Fibroblast of skin of back (primary cell): ENCODE measurements around the gene CDKN1B. TPM values are rescaled to one million over a fixed set of nuclear protein-coding genes. Genes with fewer than 3 reads are reported as not detected.

ENCODE experiments used
- DNase-seq: peaks from one replicate; pipeline ENCODE4 v3.0.0-alpha.2; 2013
- polyA plus RNA-seq, 2 experiments: library from polyadenylated mRNA; unstranded; fragments of 120-200 nt; gene quantifications; one replicate each; pipeline ENCODE4 v1.2.1, GENCODE V29; 2013; ENCODE audit not compliant: insufficient read length in 2 of 2

CDKN1B gene
- polyA plus RNA-seq (2013, experiment 1 of 2; ENCODE audit: insufficient read length), result 33.4 TPM
- 30.3 TPM for polyA plus RNA-seq (2013, experiment 2 of 2; ENCODE audit: insufficient read length)

DNA sequence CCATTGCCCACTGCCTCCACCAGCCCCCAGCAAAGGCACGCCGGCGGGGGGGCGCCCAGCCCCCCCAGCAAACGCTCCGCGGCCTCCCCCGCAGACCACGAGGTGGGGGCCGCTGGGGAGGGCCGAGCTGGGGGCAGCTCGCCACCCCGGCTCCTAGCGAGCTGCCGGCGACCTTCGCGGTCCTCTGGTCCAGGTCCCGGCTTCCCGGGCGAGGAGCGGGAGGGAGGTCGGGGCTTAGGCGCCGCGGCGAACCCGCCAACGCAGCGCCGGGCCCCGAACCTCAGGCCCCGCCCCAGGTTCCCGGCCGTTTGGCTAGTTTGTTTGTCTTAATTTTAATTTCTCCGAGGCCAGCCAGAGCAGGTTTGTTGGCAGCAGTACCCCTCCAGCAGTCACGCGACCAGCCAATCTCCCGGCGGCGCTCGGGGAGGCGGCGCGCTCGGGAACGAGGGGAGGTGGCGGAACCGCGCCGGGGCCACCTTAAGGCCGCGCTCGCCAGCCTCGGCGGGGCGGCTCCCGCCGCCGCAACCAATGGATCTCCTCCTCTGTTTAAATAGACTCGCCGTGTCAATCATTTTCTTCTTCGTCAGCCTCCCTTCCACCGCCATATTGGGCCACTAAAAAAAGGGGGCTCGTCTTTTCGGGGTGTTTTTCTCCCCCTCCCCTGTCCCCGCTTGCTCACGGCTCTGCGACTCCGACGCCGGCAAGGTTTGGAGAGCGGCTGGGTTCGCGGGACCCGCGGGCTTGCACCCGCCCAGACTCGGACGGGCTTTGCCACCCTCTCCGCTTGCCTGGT lies at the start of gene CDKN1B:
Gene CDKN1B, plus strand, starts transcription at position 576 of the 793 bp plus-strand sequence. CDS start 472 bp downstream, outside the sequence.
- peak; percentile 93 for DNase-seq

DNA sequence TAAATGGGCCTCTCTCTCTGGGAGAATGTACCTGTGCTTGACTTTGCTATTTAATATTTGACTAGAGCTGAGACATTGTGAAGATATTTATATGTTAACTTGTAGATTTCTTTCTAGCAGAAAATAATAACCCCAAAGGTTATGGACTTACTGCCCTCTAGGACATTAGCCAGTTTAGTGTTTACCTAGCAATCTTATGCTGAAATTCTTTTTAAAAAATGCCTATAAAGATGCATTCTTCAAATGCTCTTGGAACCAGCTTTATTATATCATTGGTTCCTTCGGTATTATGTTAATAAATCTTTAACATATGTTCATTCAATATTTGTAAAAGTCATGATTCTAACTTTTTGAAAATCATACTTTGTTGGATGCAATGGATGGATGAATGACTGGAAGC lies 49.2 kb upstream of the CDKN1B start:
- no peak for DNase-seq

DNA sequence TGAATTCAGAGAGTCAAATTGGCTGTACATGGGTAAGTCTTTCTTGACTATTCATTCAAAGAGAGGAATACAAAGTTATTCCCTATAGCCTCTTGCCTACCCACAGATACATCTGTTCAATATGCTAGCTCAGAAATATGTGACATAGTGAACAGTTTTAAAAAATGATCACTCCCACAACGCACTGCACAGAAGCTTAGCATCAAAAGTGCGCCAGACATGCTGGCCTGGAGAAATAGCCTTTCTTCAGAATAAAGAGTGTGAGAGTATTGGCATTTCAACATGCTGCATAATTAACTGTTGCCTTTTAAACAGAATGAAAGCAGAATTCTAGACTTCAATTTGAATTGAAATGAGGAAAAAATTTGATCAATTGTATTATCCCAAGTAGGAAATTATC lies 48.1 kb upstream of the CDKN1B start:
- no peak for DNase-seq

DNA sequence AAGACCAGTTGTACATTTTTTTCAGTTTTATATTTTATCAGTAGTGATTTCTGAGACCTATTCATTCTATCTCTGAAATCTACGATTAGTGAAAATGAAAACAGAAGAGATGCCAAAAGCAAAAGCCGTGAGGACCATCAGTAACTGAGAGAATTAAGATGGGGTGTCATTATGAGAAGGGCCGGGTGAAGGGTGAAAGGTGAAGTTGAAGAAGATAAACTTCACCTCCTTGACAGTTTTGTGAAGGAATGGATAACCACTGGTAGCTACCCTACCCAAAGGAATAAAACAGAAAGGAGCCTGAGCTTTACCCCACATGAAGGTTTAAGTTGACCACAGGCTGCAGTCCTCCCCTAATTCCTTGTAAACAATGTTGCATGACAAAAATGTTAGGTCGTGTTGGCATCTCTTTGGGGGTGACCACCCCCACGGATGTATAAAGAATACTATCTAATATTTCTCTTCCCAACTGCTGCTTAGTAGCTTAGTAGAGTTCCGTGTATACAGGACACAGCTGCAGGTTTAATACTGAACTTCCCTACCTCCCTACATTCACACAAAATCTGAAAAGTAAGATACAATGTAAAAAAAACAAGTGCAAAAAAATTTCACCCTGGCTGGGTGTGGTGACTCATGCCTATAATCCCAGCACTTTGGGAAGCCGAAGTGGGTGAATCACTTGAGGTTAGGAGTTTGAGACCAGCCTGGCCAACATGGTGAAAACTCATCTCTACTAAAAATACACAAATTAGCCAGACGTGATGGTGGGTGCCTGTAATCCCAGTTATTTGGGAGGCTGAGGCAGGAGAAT lies 45.1 kb upstream of the CDKN1B start:
- DNase-seq, result peak; percentile 76

DNA sequence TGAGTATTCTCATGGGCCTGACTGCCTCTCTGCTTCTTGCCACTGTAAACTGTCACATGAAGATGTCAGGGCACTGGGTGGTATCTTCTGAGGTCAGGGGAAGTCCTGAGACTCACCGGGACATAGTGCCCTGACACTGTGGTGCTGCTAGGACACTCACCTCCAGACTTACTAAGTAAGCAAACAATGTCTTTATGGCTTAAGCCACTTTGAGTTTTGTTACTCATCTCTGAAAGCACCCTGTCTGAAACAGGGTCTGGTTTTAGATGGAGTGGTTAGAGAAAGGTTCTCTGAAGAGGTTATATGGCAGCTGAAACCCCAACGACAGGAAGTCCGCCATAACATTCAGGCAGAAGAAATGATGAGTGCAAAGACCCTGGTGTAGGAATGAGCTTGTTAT lies 43.9 kb upstream of the CDKN1B start:
- no peak for DNase-seq

DNA sequence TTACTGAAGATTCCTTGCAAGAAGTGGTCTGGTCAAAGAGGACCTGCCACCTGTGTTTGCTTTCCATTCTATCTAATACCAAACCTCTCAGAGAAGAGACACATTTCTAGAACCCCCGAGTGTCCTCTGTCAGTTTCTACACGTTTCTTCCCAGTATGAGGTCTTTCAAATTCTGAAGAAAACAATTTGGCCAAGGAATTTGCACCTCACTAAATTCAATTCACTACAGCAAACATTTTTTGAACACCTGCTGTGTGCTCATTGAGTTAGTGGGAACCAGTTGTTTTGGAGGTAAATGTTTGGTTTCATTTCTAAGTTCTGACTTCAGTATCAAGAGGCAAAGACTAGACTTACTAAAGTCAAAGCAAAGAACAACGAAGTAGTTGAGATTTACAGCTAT lies 40.6 kb upstream of the CDKN1B start:
- no peak for DNase-seq

DNA sequence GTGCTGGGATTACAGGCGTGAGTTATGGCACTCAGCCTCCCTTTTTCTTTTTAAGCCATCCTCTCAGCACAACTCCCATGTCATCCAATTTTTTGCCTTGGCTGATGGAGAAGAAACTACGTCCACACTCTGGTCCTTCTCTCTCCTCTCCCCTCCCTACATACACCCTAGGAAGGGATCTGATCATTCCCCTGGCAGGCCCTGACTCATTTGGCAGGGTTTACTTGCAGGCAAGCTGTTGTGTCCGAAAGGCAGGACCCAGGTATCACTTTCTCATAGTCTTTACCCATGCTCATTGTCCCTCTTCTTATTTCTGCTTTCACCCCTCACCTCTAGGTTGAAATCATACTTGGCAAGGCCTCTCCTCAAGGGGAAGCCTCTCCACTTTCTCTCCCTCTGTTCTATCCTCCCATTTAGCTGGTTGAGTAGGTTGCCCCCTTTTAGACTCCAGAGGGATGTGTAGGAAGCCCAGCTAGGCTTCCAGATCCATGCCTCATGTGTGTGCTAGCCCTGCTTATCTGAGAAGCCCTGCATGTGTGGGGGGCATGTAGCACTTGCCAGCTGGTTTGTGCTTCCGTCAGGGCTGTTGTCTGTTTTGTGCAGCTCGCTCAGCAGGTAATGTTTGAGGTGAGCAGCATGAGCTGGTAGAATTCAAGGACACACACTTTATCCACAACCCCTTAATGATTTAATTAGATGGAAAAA lies 36.0 kb upstream of the CDKN1B start:
- no peak for DNase-seq

DNA sequence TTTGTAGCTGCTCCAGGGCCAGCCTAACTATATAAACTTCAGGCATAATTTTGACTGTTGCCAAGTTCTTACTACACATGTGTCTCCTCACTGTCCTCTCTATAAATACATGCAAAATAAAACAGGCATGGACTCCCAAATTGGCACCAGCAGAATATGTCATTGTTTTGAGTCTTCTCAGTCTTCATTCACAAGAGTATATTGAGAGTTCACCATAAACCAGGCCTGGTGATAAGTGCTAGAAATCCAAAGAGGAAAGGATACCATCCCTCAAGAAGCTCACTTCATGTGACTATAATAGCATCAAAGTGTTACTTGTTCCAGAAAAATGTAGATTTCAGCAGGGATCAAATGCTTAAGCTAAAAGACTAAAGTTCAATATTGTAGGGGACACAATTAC lies 34.9 kb upstream of the CDKN1B start:
- no peak for DNase-seq

DNA sequence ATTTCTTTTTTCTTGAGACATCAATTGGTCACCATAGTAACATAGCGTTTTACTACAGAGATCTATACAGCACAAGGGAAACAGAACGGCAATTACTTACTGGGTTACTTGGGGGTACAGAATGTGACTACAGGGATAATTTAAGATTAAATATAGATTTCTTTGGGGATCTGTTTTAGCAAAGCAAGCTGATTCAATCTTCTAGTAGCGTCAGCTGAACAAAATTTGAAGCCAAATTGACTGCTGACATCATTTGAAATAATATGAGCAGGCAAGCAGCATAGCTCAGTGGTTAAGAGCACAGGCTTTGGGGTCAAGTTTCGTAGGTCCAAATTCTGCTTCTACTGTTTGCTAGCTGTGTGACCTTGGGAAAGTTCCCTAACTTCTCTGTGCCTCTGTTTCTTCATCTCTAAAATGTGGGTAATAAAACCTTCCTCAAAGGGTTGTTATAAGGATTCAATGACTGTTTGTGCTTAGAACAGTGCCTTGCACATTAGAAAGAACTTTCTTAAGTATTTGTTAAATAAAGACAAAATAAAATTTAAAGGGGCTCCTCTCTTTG lies 34.0 kb upstream of the CDKN1B start:
- no peak for DNase-seq

DNA sequence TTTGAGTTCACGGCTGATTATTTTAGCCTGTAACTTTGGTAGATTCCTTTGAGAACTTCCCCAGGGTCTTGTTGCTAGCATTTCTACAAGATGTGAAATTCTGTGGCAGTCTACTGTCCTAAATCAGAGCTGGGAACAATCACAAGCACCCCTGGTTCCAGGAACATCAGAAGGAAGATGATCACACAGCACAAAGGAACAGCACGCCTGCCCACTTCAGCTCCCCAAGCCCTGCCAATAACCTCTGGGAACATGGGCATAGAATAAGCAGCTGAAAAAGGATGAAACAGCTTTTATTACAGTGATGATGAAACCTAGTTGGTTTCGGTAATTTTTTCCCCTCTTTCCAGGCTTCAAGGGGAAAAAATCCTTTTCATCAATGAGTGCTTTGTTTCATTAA lies 33.4 kb upstream of the CDKN1B start:
- DNase-seq, result no peak

DNA sequence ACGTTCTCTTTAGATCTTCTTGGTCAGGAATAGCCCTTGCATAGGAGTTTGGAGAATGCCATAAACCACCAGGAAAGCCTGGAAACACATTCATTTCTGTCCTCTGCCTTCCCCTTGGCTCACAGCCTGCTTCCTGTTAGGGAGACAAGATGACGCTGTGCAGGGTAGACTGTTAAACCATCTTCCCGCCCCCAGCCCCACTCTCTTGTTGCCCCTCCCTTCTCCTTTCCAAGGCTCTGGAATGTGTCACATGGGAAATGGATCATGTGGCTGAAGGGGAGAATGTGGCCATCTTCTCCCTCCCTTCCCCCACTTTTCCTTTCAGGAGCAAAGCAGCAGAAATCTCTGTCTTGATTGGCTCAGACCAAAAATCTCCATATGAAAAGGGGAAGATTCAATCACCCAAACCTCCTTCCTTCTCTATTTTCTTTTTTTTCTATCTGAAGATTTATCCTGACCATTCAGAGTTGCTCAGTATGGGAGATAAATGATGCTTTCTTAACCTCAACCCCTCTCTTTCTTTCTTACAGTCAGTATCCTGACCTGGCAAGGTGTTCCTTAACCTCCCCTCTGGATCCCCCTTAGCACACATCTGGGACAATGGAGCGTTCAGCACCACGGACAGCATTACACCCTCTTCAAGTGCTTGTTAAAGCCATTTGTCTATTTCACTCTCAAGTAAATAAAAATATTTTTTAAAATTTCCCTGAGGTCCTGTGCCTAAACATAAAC lies 32.6 kb upstream of the CDKN1B start:
- DNase-seq, result peak; percentile 63

DNA sequence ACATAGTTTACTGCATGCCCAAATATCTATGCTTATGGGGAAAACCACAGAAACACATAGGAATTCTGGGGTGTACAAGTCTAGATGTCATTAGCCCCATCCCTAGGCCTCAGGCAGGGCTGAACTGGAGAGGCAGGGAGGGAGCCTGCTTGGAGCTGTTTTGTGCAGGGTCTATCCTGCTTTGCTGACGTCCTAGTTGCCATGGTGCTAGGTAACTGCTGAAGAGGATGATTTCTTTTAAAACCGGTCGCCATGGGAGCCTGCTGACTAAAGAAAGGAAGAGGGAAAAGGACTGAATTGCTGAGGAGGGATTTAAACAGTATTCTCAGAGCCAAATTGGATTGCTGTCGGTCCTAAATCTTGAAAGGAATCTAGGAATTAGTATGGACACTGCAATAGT lies 31.9 kb upstream of the CDKN1B start:
- DNase-seq, result no peak

DNA sequence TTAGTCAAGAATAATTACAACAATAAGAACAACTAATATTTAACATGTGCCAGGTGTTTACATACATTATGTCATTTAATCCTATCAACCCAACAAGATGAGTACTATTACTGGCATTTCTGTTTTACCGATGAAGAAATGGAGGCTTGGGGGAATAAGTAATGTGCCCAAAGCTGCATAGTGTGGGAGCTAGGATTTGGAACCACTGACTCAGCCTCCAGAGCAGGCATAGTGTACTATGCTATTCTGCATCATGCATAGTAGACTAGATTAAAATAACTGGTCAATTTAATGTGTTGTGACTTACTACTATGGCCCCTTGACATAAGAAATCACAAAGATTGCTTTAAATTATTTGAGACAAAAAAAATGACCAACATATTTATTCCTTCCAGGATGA lies 30.7 kb upstream of the CDKN1B start:
- DNase-seq, result no peak

DNA sequence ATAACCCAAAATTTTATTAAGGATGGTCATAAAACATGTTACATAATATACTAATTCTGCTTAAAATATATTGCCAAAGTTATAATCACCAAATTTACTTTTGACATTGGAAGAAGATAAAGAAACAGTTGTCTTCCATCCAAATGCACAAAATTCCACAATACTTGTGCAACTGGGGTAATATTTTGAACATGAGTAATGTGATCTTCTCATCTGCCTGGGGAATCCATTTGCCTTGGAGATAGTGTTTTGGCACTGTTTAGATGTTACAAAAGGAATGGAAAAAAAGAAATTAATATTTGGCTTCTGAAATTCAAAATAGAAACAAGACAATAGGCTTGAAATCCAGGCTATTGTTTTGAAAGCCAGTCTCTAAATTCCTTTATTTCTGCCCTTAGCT lies 30.2 kb upstream of the CDKN1B start:
- DNase-seq, result peak; percentile 46

DNA sequence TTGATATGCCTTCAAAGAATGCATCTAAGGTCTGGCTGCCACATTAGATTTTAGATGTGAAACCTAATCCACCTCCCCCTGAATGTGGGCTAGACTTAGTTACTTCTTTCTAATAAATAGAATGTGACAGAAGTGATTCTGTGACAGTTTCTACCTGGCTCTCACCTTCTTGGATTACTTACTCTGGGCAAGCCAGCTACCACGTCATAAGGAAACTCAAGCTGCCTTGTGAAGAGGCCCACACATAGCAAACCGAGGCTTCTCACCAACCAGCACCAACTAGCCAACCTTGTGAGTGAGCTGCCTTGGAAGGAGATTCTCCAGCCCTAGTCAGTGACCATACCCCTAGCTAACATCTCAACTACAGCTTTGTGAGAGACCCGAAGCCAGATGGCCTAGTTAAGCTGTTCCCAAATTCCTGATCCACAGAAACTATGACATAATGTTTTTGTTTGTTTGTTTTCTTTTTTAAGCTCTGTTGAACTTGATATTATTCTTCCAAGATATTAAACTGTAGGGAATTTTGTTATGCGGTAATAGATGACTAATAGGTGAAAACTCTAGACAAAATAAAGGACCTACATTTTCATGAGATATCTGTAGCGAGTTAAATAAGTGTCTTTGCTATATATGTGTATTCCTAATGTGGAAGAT lies 27.4 kb upstream of the CDKN1B start:
- peak; percentile 44 for DNase-seq

DNA sequence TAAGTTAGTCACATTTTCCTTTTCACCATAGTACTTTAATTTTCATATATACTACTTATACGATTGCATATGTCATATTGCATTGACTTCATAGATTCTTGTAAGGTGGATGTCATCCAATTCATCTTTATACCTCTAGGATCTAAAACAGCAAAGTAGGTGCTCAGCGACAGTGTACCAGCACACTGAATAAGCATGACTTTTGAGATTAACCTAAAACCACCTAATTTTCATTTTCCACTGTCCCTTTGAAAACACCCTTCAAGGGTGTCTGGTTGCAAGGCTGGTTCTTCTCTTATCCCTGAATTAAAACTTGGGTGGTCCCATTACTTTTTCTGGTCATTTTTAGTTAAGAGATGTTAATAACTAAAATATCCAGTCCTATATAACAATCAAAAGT lies 25.6 kb upstream of the CDKN1B start:
- DNase-seq, result no peak

DNA sequence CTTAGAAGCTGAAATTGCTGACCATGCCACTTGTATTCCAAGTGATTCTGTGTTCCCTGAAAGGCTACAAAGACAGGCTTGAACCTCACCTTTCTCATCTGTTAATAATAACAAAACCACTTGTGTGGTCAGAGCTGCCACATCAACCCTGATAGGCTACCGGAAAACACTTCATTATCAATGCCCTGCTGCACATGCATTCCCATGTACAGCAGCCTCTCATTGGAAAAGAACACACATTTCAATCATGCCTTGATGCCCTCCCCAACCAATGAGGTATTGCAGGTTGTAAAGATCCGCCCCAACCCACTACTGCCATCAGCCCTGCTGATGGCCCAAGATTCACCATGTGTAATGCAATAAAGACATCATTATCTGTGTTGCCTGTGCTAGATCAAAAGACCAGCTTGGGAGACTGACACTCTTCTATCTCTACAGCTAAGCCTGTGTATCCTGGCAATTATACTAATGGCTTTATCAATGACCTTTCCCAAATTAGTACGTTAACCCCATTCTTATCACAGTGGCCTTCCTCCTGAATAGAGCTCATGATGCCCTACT lies 24.0 kb upstream of the CDKN1B start:
- no peak for DNase-seq

DNA sequence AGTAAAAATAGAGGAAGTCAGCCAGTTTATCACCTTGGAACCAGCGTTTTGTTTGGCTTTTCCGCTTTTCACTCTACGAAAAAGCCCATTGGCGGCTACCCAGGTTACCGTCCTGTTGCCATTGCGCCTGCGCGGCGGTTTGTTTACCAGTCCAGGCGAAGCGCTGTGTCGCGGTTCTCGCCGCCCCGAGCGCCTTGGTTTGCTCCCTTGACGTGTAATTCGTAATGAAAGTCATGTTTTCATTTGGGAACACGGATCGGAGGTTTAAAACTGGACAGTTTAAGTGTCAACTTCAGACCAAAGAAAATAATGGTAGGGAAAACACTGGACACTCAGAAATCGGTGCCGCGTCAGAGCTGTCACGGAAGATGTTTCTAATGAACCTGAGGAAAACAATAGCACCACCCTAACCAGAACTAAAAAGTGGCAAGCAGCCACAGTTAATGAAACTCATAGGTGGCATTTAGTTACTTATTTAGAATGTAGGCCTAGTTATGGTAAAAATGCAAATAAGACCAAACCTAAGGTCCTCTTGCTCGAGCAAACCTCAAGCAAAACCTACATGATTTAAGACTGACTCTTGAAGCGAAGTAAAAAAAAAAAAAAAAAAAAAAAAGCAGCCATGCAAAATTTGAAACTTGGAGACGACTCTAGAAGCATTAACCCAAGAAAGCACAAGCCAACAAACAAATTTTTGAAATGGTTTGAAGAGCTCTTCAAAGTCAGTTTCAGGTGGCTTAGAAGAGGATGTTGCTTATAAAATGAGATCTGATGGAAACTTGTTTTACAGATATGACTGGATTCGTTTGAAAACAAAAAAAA lies 20.4 kb upstream of the CDKN1B start:
- peak; percentile 81 for DNase-seq

DNA sequence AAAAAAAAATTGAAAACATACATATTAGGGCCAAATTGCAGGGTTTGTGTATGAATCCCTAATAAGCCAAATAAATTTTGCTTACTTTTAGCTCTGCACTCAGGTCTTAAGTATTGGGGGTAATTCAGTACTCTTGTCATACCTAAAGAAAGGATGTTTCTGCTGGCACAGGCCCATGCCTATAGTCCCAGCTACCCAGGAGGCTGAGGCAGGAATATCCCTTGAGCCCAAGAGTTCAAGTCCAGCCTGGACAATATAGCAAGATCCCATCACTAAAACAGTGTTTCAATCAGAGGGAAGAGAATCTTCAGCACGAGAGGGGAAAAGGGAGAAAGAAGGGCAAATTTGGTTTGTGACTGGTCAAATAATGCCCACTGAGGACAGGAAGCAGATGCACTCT lies 17.8 kb upstream of the CDKN1B start:
- no peak for DNase-seq

DNA sequence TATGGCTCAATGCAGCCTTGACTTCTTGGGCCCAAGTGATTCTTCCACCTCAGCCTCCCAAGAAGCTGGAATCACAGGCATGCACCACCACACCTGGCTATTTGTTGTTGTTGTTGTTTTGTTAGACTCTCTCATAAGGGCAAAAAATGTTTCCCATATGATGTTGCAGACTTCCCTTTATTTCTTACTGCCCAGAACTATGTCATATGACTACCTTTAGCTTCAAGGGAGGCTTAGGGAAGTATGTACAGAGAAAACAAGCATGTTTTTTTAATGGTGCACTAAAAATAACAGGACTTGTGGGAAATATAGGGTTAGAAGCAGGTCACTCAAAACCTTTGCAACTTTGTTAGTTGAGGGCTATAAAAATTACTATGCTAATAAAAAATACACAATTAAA lies 16.9 kb upstream of the CDKN1B start:
- DNase-seq, result no peak
